ENCODE data around the gene ZNF428.
"Not testable (repeated sequence)": the region's sequence is repeated elsewhere in the genome, so short reads cannot be mapped to it uniquely, and the experiment has no call there.

ZNF428 gene

GRCh38 chr19:43606569-43607229 lies 12.7 kb downstream of the ZNF428 start:
- peak overlapping the region in 10 of 11 experiments; percentile 48 to 84 (median 74); a peak in 13 of 22 replicates for H3K9ac ChIP-seq
- peaks cover 24 to 80% (median 67%) of the 10 kb centered on the region in 10 experiments for H3K4me1 ChIP-seq
- peak overlapping the region; percentile 81 to 96 (median 94) for H3K4me2 ChIP-seq
- peaks cover 0 to 62% (median 26%) of the 10 kb centered on the region in 11 experiments; a peak in 15 of 22 replicates for H4K20me1 ChIP-seq
- no peak for TF ChIP-seq Cebpa-rat (IDR thresholded peaks at IDR 0.05)
- H3K36me3 ChIP-seq, result peaks cover 18 to 66% (median 52%) of the 10 kb centered on the region in 11 experiments
- H3K4me3 ChIP-seq, result peak overlapping the region in 2 of 10 experiments; percentile 48 to 52; a peak in 4 of 20 replicates
- H3K9me3 ChIP-seq (replicated peaks in 1 of 11), result no peaks in the 10 kb centered on the region
- peak overlapping the region in 10 of 11 experiments; percentile 54 to 85 (median 76); a peak in 16 of 22 replicates for H3K27ac ChIP-seq
- H3K27me3 ChIP-seq, result no peaks in the 10 kb centered on the region

- H3K36me3 ChIP-seq, result peaks cover 19 to 66% (median 52%) of the 10 kb centered on the region in 11 experiments; a peak in 21 of 22 replicates
- no peaks in the 10 kb centered on the region for H3K9me3 ChIP-seq (replicated peaks in 1 of 11)
- H3K4me1 ChIP-seq, result peaks cover 24 to 86% (median 74%) of the 10 kb centered on the region in 10 experiments
- no peak overlapping the region for H3K4me3 ChIP-seq
- peaks cover 0 to 55% (median 19%) of the 10 kb centered on the region in 11 experiments; a peak in 15 of 22 replicates for H4K20me1 ChIP-seq
- TF ChIP-seq Cebpa-rat (IDR thresholded peaks at IDR 0.05), result no peak
- peak overlapping the region in 1 of 11 experiments; percentile 80; a peak in 1 of 22 replicates for H3K27ac ChIP-seq
- no peaks in the 10 kb centered on the region for H3K27me3 ChIP-seq
- H3K4me2 ChIP-seq, result peak overlapping the region in 5 of 11 experiments; percentile 2 to 96 (median 94); a peak in 5 of 22 replicates
- H3K9ac ChIP-seq, result peak overlapping the region in 1 of 11 experiments; percentile 21; a peak in 2 of 22 replicates
Observed at GRCh38 chr19:43605875-43606568, 13.4 kb downstream of the ZNF428 start.

- not testable (repeated sequence) for H3K27ac ChIP-seq; H3K4me3 ChIP-seq; H3K9me3 ChIP-seq (replicated peaks in 1 of 11); H3K4me2 ChIP-seq; H3K27me3 ChIP-seq
- H3K9ac ChIP-seq, result peak overlapping the region in 1 of 11 experiments; percentile 15; a peak in 1 of 22 replicates
- peaks cover 24 to 67% (median 64%) of the 10 kb centered on the region in 10 experiments for H3K4me1 ChIP-seq
- H4K20me1 ChIP-seq, result peaks cover 0 to 44% (median 4%) of the 10 kb centered on the region in 11 experiments; a peak in 7 of 22 replicates
- peaks cover 40 to 66% (median 50%) of the 10 kb centered on the region in 11 experiments for H3K36me3 ChIP-seq
Observed at GRCh38 chr19:43600326-43600725, 19.1 kb downstream of the ZNF428 start.

GRCh38 chr19:43599635-43600295 lies 19.7 kb downstream of the ZNF428 start:
- Histone ChIP-seq H3K9ac (peak overlapping the region in 4 of 11 experiments; percentile 15 to 92 (median 31); a peak in 5 of 22 replicates), H3K4me2 (no peak overlapping the region), H3K9me3 (replicated peaks in 1 of 11) (no peaks in the 10 kb centered on the region), H4K20me1 (peaks cover 0 to 42% (median 4%) of the 10 kb centered on the region in 11 experiments; a peak in 8 of 22 replicates), H3K36me3 (peaks cover 40 to 60% (median 48%) of the 10 kb centered on the region in 11 experiments), H3K27ac (no peak overlapping the region), H3K4me1 (peaks cover 24 to 64% (median 60%) of the 10 kb centered on the region in 10 experiments), H3K27me3 (no peaks in the 10 kb centered on the region), H3K4me3 (no peak overlapping the region)
- no peak for TF ChIP-seq Cebpa-rat (IDR thresholded peaks at IDR 0.05)

GRCh38 chr19:43598445-43599240 lies 20.8 kb downstream of the ZNF428 start:
- Histone ChIP-seq H3K4me3 (peak overlapping the region in 7 of 10 experiments; percentile 65 to 90 (median 83); a peak in 11 of 20 replicates), H3K9me3 (replicated peaks in 1 of 11) (no peaks in the 10 kb centered on the region), H4K20me1 (peaks cover 0 to 42% (median 12%) of the 10 kb centered on the region in 11 experiments; a peak in 15 of 22 replicates), H3K36me3 (peaks cover 48 to 68% (median 56%) of the 10 kb centered on the region in 11 experiments), H3K4me2 (peak overlapping the region; percentile 92 to 99 (median 98)), H3K27ac (peak overlapping the region in 3 of 11 experiments; percentile 91 to 98 (median 93); a peak in 5 of 22 replicates), H3K27me3 (no peaks in the 10 kb centered on the region), H3K9ac (peak overlapping the region; percentile 87 to 98 (median 92); a peak in 19 of 22 replicates), H3K4me1 (peaks cover 33 to 64% (median 58%) of the 10 kb centered on the region in 10 experiments)
- TF ChIP-seq Cebpa-rat (IDR thresholded peaks at IDR 0.05), result no peak

GRCh38 chr19:43597876-43598275 lies 21.6 kb downstream of the ZNF428 start:
- Histone ChIP-seq H3K9me3 (replicated peaks in 1 of 11) (no peaks in the 10 kb centered on the region), H3K4me1 (peaks cover 41 to 63% (median 55%) of the 10 kb centered on the region in 10 experiments), H3K4me2 (peak overlapping the region; percentile 92 to 99 (median 98)), H3K36me3 (peaks cover 56 to 72% (median 64%) of the 10 kb centered on the region in 11 experiments), H3K27me3 (no peaks in the 10 kb centered on the region), H3K4me3 (peak overlapping the region; percentile 65 to 90 (median 82); a peak in 18 of 20 replicates), H3K9ac (peak overlapping the region; percentile 87 to 98 (median 92); a peak in 21 of 22 replicates), H3K27ac (peak overlapping the region in 10 of 11 experiments; percentile 88 to 98 (median 93); a peak in 16 of 22 replicates), H4K20me1 (peaks cover 0 to 44% (median 18%) of the 10 kb centered on the region in 11 experiments; a peak in 16 of 22 replicates)
- no peak for TF ChIP-seq Cebpa-rat (IDR thresholded peaks at IDR 0.05)

- peaks cover 58 to 72% (median 64%) of the 10 kb centered on the region in 11 experiments for H3K36me3 ChIP-seq
- H3K27ac ChIP-seq, result peak overlapping the region; percentile 86 to 98 (median 93)
- no peaks in the 10 kb centered on the region for H3K9me3 ChIP-seq (replicated peaks in 1 of 11)
- peak overlapping the region; percentile 87 to 98 (median 92) for H3K9ac ChIP-seq
- no peaks in the 10 kb centered on the region for H3K27me3 ChIP-seq
- H4K20me1 ChIP-seq, result peaks cover 0 to 53% (median 27%) of the 10 kb centered on the region in 11 experiments; a peak in 17 of 22 replicates
- H3K4me1 ChIP-seq, result peaks cover 41 to 55% (median 45%) of the 10 kb centered on the region in 10 experiments
- no peak for TF ChIP-seq Cebpa-rat (IDR thresholded peaks at IDR 0.05)
- peak overlapping the region; percentile 65 to 90 (median 82) for H3K4me3 ChIP-seq
- peak overlapping the region; percentile 92 to 99 (median 98) for H3K4me2 ChIP-seq
Observed at GRCh38 chr19:43596842-43597461, 22.5 kb downstream of the ZNF428 start.

Measured in BLaER1 treated with 17β-estradiol and CSF1 and Interleukin-3, amounts not matched to agents 10 nM and 100 nM (cell line).